Body of pancreas (tissue), 4 donors: ENCODE measurements around the gene LBR. TPM values are rescaled to one million over a fixed set of nuclear protein-coding genes. Genes with fewer than 3 reads are reported as not detected.
A peak's percentile ranks its signal among the peaks of the same experiment; 100 is the strongest.

ENCODE experiments used
- ATAC-seq: fragments of 150-250 bp; one replicate; pipeline ENCODE4 v1.9.1; 2016
- DNase-seq, 4 donors: peaks; one replicate each; pipeline ENCODE4 v3.0.0-alpha.2; 2019
- H3K27ac ChIP-seq, 4 donors: fragments of 200-600 bp; sonication (generic); 1 replicate in 3 of 4; 2 replicates in 1 of 4; pipeline versions ENCODE4 v1.5.1 to v1.6.1; 2016 to 2019; ENCODE audit warnings: mild to moderate bottlenecking in 1 of 4, mixed read lengths in 1 of 4, moderate library complexity in 1 of 4
- H3K27me3 ChIP-seq, 2 donors: fragments of 200-600 bp; sonication (generic); one replicate each; pipeline ENCODE4 v1.6.0; 2016; ENCODE audit warnings: mild to moderate bottlenecking in 1 of 2
- H3K36me3 ChIP-seq, 2 donors: fragments of 200-600 bp; sonication (generic); replicated peaks in 1 of 2; 2 replicates each; pipeline ENCODE4 v1.5.1; 2016; ENCODE audit warnings: low read depth in 2 of 2; ENCODE audit not compliant: insufficient read depth in 1 of 2
- H3K4me1 ChIP-seq: fragments of 200-600 bp; sonication (generic); one replicate; pipeline ENCODE4 v1.6.0; 2016
- H3K4me3 ChIP-seq, 2 donors: fragments of 200-600 bp; sonication (generic); 1 replicate in 1 of 2; 2 replicates in 1 of 2; pipeline ENCODE4 v1.5.1; 2016 to 2019
- H3K9me3 ChIP-seq, 3 donors: fragments of 200-600 bp; sonication (generic); 1 replicate in 2 of 3; 2 replicates in 1 of 3; pipeline ENCODE4 v1.5.1; 2016
- CTCF ChIP-seq, 7 experiments: fragments of 450-650 bp in 4 of 7; fragments of 200-600 bp in 3 of 7; sonication (generic) in 3 of 7; IDR thresholded peaks; one replicate each; pipeline ENCODE4 v1.5.1; 2016 to 2019; ENCODE audit warnings: antibody characterized with exemption in 7 of 7
- POLR2A ChIP-seq, 3 donors: fragments of 450-650 bp; IDR thresholded peaks; one replicate each; pipeline ENCODE4 v1.6.1; 2016; ENCODE audit warnings: antibody characterized with exemption in 3 of 3, mild to moderate bottlenecking in 2 of 3
- WGBS, 2 donors: methylation state at CpG; one replicate each; pipeline ENCODE4 v1.1.5; 2017; 5-methylcytosine and 5-hydroxymethylcytosine counted together
- intact Hi-C: fragments of 100-400 bp; cut with DNase I; formaldehyde crosslinking; loops from one replicate; pipeline ENCODE4 v1.15.1; 2023
- total RNA-seq, 2 donors: library from RNA; depleted of rRNA; stranded (reverse); fragments of >200 nt; gene quantifications; one replicate each; pipeline ENCODE4 v1.1.0, GENCODE V29; 2016

The LBR gene
- total RNA-seq, 2 donors from 2014 or later, result 15.2 to 26.5 TPM

GRCh38 chr1:225425201-225425786 lies 2.5 kb downstream of the LBR start:
- WGBS, 2 donors, result 47 to 48% methylated on average over 5 of the region's 5 CpGs
- peak in 2 of 3 donors; percentile 14 for TF ChIP-seq POLR2A (IDR thresholded peaks at IDR 0.05)
- no peak for TF ChIP-seq CTCF (IDR thresholded peaks at IDR 0.05)
- ATAC-seq (no peak), DNase-seq (no peak)
- Histone ChIP-seq H3K36me3 (no peaks in the 10 kb centered on the region), H3K27ac (peak overlapping the region in 2 of 4 donors; percentile 93 to 97), H3K27me3 (no peaks in the 10 kb centered on the region), H3K4me1 (peaks cover 47% of the 10 kb centered on the region), H3K9me3 (no peaks in the 10 kb centered on the region), H3K4me3 (no peak overlapping the region)
- intact Hi-C loops, result no loop called here

- Histone ChIP-seq H3K27me3 (no peaks in the 10 kb centered on the region), H3K4me3 (no peak overlapping the region), H3K27ac (peak overlapping the region in 2 of 4 donors; percentile 4 to 23), H3K4me1 (peaks cover 47% of the 10 kb centered on the region), H3K9me3 (no peaks in the 10 kb centered on the region), H3K36me3 (no peaks in the 10 kb centered on the region)
- ATAC-seq (no peak), DNase-seq (no peak)
- intact Hi-C loops, result no loop called here
- WGBS, 2 donors, result 65 to 69% methylated on average over 2 to 6 of the region's 6 CpGs
- TF ChIP-seq POLR2A (IDR thresholded peaks at IDR 0.05), result no peak
- no peak for TF ChIP-seq CTCF (IDR thresholded peaks at IDR 0.05)
These were observed 3.2 kb downstream of the LBR start for GRCh38 chr1:225424562-225425200.

- DNase-seq, result no peak
- Histone ChIP-seq H3K4me1 (peaks cover 47% of the 10 kb centered on the region), H3K36me3 (peaks cover 0 to 6% of the 10 kb centered on the region in 2 donors), H3K27me3 (no peaks in the 10 kb centered on the region), H3K4me3 (no peak overlapping the region), H3K27ac (no peak overlapping the region), H3K9me3 (no peaks in the 10 kb centered on the region)
- WGBS, 2 donors, result 61 to 79% methylated on average over 2 of the region's 2 CpGs
- TF ChIP-seq CTCF (IDR thresholded peaks at IDR 0.05), result no peak
- no peak for TF ChIP-seq POLR2A (IDR thresholded peaks at IDR 0.05)
- intact Hi-C loops, result no loop called here
- ATAC-seq, result no peak
These were observed 4.4 kb downstream of the LBR start for GRCh38 chr1:225423518-225423855.

- WGBS, 2 donors, result 41 to 46% methylated on average over 7 of the region's 7 CpGs
- DNase-seq (no peak), ATAC-seq (no peak)
- Histone ChIP-seq H3K36me3 (peaks cover 0 to 8% of the 10 kb centered on the region in 2 donors), H3K27ac (no peak overlapping the region), H3K9me3 (no peaks in the 10 kb centered on the region), H3K4me3 (no peak overlapping the region), H3K27me3 (no peaks in the 10 kb centered on the region), H3K4me1 (peaks cover 47% of the 10 kb centered on the region)
- intact Hi-C loops, result no loop called here
- no peak for TF ChIP-seq POLR2A (IDR thresholded peaks at IDR 0.05)
- TF ChIP-seq CTCF (IDR thresholded peaks at IDR 0.05), result no peak
These were observed 4.9 kb downstream of the LBR start for GRCh38 chr1:225422795-225423517.
